Keratinocyte (primary cell): ENCODE measurements around the gene ATP7A. TPM values are rescaled to one million over a fixed set of nuclear protein-coding genes. Genes with fewer than 3 reads are reported as not detected.

ENCODE experiments used
- DNase-seq: peaks from one replicate; pipeline ENCODE4 v3.0.0-alpha.2; 2011; ENCODE audit warnings: low read depth, missing footprints, low spot score
- FAIRE-seq: peaks from 2 replicates; lab custom pipeline; 2011; peaks lifted over from hg19 to GRCh38; lab: Jason Lieb, UNC
- H2AFZ ChIP-seq: 2 replicates; pipeline ENCODE4 v1.6.0; 2012; ENCODE audit warnings: low read length, control low read depth, inconsistent platforms; ENCODE audit not compliant: control insufficient read depth
- H3K27ac ChIP-seq: 2 replicates; pipeline ENCODE4 v1.5.1; 2011; ENCODE audit warnings: low read length; ENCODE audit not compliant: control insufficient read depth, insufficient read depth
- H3K27me3 ChIP-seq: 3 replicates; pipeline ENCODE4 v1.6.0; 2011; ENCODE audit warnings: low read length; ENCODE audit not compliant: control insufficient read depth, insufficient read depth; ENCODE audit errors: extremely low read depth
- H3K36me3 ChIP-seq, 2 experiments: 2 replicates in 1 of 2; 3 replicates in 1 of 2; pipeline ENCODE4 v1.5.1; 2011; ENCODE audit warnings: low read length in 2 of 2, mild to moderate bottlenecking in 1 of 2; ENCODE audit not compliant: control insufficient read depth in 2 of 2, insufficient read depth in 2 of 2; ENCODE audit errors: extremely low read depth in 1 of 2
- H3K4me1 ChIP-seq: 3 replicates; pipeline ENCODE4 v1.5.1; 2011; ENCODE audit warnings: low read length; ENCODE audit not compliant: control insufficient read depth, insufficient read depth; ENCODE audit errors: extremely low read depth
- H3K4me2 ChIP-seq: 3 replicates; pipeline ENCODE4 v1.6.0; 2011; ENCODE audit warnings: low read depth, low read length; ENCODE audit not compliant: control insufficient read depth, insufficient read depth; ENCODE audit errors: extremely low read depth
- H3K4me3 ChIP-seq, 3 experiments: fragments of 200-600 bp in 1 of 3; sonication (generic) in 1 of 3; 2 replicates in 2 of 3; 3 replicates in 1 of 3; pipeline ENCODE4 v1.5.1; 2011 to 2016; ENCODE audit warnings: low read length in 3 of 3, mild to moderate bottlenecking in 3 of 3, control low read depth in 2 of 3, inconsistent platforms in 1 of 3, low read depth in 1 of 3, mixed read lengths in 1 of 3, mixed run types in 1 of 3, moderate library complexity in 1 of 3; ENCODE audit not compliant: control insufficient read depth in 2 of 3, insufficient read depth in 2 of 3; ENCODE audit errors: extremely low read depth in 1 of 3
- H3K79me2 ChIP-seq: 2 replicates; pipeline ENCODE4 v1.6.0; 2012; ENCODE audit warnings: low read length; ENCODE audit not compliant: control insufficient read depth, insufficient read depth
- H3K9ac ChIP-seq: 3 replicates; pipeline ENCODE4 v1.6.0; 2011; ENCODE audit warnings: low read length; ENCODE audit not compliant: control insufficient read depth, insufficient read depth; ENCODE audit errors: extremely low read depth
- H3K9me1 ChIP-seq: 3 replicates; pipeline ENCODE4 v1.6.0; 2011; ENCODE audit warnings: low read length; ENCODE audit not compliant: control insufficient read depth, insufficient read depth; ENCODE audit errors: extremely low read depth
- H3K9me3 ChIP-seq: 2 replicates; pipeline ENCODE4 v1.5.1; 2012; ENCODE audit warnings: low read depth, low read length; ENCODE audit not compliant: control insufficient read depth
- H4K20me1 ChIP-seq: 3 replicates; pipeline ENCODE4 v1.6.0; 2011; ENCODE audit warnings: low read length; ENCODE audit not compliant: control insufficient read depth, insufficient read depth; ENCODE audit errors: extremely low read depth
- EZH2 ChIP-seq: IDR thresholded peaks from one replicate; pipeline ENCODE4 v1.6.1; 2012; ENCODE audit warnings: inconsistent platforms, mild to moderate bottlenecking, low read length, moderate library complexity
- dilution Hi-C: fragments of 300-500 bp; cut with MboI; formaldehyde crosslinking; loops from one replicate; pipeline ENCODE4 v1.7.0; 2020; ENCODE audit warnings: low sequenced_read_pairs; ENCODE audit not compliant: extremely low pct_ligation_motif_present
- polyA plus RNA-seq, 5 experiments: library from polyadenylated mRNA; depleted of rRNA in 3 of 5; stranded (reverse) in 3 of 5; stranded (forward) in 1 of 5; unstranded in 1 of 5; fragments of >200 nt; gene quantifications; 1 replicate in 1 of 5; 2 replicates in 3 of 5; 3 replicates in 1 of 5; pipeline versions ENCODE4 v1.2.1 to v1.2.3, GENCODE V29; 2011 to 2012; ENCODE audit warnings: missing spikeins in 2 of 5, low read depth in 1 of 5, low replicate concordance in 1 of 5
- TF ChIP-seq, protein P1 (sequence below), 3 experiments: IDR thresholded peaks in 1 of 3; conservative IDR thresholded peaks in 1 of 3; optimal IDR thresholded peaks in 1 of 3; 2 replicates in 2 of 3; 3 replicates in 1 of 3; pipeline versions ENCODE3 to v1.5.1; 2011; ENCODE audit warnings: low read length in 3 of 3, mild to moderate bottlenecking in 3 of 3, moderate library complexity in 2 of 3, control low read depth in 1 of 3, inconsistent platforms in 1 of 3; ENCODE audit not compliant: insufficient read depth in 2 of 3; ENCODE audit errors: extremely low read depth in 1 of 3

ATP7A gene
- polyA plus RNA-seq, 1 donor (not counting 4 experiments of a cell fraction or from before 2014, with no cell fraction given), result 4.0 TPM

DNA sequence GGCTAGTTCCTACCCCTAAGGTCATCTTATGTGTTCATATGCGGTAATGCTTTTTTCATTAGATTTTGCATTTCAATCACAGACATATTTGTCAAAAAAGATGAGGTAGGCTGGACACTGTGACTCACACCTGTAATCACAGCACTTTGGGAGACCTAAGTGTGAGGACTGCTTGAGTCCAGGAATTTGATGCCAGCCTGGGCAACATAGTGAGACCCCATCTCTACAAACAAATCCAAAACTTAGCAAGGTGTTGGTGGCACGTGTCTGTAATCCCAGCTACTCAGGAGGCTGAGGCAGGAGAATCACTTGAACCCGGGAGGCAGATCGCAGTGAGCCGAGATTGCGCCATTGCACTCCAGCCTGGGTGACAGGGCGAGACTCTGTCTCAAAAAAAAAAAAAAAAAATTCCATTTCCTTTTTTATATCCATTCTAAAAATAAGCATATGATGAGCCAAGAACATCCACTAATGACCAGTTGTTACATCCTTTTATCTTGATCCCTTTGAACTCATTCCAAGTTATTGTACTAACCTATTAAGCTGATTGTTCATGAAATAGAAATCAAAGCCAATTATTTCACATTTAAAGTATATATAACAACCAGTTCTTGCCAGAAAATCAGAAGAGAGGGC is 35.5 kb downstream of the ATP7A start:
- no peaks in the 10 kb centered on the region for H3K9me1 ChIP-seq
- no peak overlapping the region for H3K9ac ChIP-seq
- no peaks in the 10 kb centered on the region for H3K27me3 ChIP-seq
- H3K4me1 ChIP-seq, result no peaks in the 10 kb centered on the region
- dilution Hi-C loops, result no loop called here
- no peak overlapping the region for H3K4me3 ChIP-seq
- no peaks in the 10 kb centered on the region for H3K9me3 ChIP-seq
- TF ChIP-seq EZH2, result no peak
- TF ChIP-seq, protein P1, sequence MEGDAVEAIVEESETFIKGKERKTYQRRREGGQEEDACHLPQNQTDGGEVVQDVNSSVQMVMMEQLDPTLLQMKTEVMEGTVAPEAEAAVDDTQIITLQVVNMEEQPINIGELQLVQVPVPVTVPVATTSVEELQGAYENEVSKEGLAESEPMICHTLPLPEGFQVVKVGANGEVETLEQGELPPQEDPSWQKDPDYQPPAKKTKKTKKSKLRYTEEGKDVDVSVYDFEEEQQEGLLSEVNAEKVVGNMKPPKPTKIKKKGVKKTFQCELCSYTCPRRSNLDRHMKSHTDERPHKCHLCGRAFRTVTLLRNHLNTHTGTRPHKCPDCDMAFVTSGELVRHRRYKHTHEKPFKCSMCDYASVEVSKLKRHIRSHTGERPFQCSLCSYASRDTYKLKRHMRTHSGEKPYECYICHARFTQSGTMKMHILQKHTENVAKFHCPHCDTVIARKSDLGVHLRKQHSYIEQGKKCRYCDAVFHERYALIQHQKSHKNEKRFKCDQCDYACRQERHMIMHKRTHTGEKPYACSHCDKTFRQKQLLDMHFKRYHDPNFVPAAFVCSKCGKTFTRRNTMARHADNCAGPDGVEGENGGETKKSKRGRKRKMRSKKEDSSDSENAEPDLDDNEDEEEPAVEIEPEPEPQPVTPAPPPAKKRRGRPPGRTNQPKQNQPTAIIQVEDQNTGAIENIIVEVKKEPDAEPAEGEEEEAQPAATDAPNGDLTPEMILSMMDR (optimal IDR thresholded peaks at IDR 0.05 in 1 of 3, IDR thresholded peaks at IDR 0.05 in 1 of 3, conservative IDR thresholded peaks at IDR 0.05 in 1 of 3; ENCODE audit: extremely low read depth in 1 of 3, insufficient read depth in 2 of 3, low read length in 3 of 3), result no peak
- H2AFZ ChIP-seq, result no peak overlapping the region
- FAIRE-seq, result no peak
- H3K36me3 ChIP-seq, result no peaks in the 10 kb centered on the region
- no peak overlapping the region for H3K4me2 ChIP-seq
- no peaks in the 10 kb centered on the region for H4K20me1 ChIP-seq
- H3K79me2 ChIP-seq, result no peaks in the 10 kb centered on the region
- H3K27ac ChIP-seq, result no peak overlapping the region
- DNase-seq, result no peak

DNA sequence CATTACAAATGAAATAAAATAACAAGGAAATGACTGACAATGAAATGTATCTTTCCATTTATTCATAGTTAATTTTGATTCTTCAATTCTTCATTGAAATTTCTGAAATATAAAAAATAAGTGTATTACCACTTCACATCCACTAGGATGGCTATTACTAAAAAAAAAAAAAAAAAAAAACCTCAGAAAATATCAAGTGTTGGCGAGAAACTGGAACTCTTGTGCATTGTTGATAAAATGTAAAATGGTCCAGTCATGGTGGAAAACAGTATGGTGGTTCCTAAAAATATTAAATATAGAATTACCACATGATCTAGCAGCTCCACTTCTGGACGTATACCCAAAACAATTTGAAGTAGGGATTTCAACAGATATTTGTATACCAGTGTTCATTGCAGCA is 36.1 kb downstream of the ATP7A start:
- Histone ChIP-seq H3K36me3 (no peaks in the 10 kb centered on the region), H3K9me1 (no peaks in the 10 kb centered on the region), H3K27me3 (no peaks in the 10 kb centered on the region), H3K9me3 (no peaks in the 10 kb centered on the region), H3K27ac (no peak overlapping the region), H3K4me3 (no peak overlapping the region), H3K9ac (no peak overlapping the region), H3K4me1 (no peaks in the 10 kb centered on the region), H2AFZ (no peak overlapping the region), H3K79me2 (no peaks in the 10 kb centered on the region), H3K4me2 (no peak overlapping the region), H4K20me1 (no peaks in the 10 kb centered on the region)
- DNase-seq (no peak), FAIRE-seq (no peak)
- TF ChIP-seq, protein P1 (optimal IDR thresholded peaks at IDR 0.05 in 1 of 3, IDR thresholded peaks at IDR 0.05 in 1 of 3, conservative IDR thresholded peaks at IDR 0.05 in 1 of 3; ENCODE audit: extremely low read depth in 1 of 3, insufficient read depth in 2 of 3, low read length in 3 of 3), result no peak
- no peak for TF ChIP-seq EZH2
- dilution Hi-C loops, result no loop called here
